ENCODE results near the gene OPRD1.

- TF ChIP-seq CTCF (conservative IDR thresholded peaks at IDR 0.05; ENCODE audit: low read length) (no peak), EZH2phosphoT487 (IDR thresholded peaks at IDR 0.05; ENCODE audit: borderline replicate concordance, low read depth, low read length) (no peak)
Measured at GRCh38 chr1:28822799-28823198, 10.8 kb downstream of the OPRD1 start.

All from OCI-LY7 (cell line).